ENCODE results near the gene NIT1.

The NIT1 gene

DNA sequence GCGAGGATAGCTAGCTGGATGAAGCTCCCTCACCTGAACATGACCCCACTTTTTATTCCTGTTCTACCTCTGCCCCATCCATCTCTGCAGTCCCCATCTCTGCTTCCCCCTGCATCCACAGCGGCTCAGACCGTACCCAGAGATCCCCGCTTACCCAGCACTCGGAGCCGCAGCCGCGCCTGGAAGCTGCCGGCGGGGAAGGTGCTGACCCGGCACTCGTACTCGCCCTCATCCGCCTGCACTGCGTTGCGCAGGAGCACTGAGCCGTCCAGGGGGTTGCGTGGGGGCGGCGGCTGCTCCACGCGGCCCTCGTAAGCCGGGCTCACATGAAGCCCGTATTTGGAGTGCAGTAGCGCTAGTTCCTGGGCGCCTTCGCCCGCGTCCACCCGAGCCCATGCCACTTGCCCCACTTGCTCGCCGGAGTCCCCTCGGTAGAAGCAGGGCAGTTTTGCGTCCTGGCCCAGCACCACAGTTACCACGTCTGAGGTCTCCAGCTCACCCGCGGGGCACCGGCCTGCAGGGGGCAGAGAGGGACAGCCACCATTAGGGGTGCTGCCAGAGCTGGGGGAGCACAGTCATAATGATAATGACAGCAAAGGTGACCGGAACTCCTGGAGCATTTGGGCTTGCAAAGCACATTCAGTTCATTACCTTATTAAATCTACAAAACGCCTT lies 38.3 kb upstream of the NIT1 start:
- TF ChIP-seq POLR2A (IDR thresholded peaks at IDR 0.05; ENCODE audit: low read length) (no peak), GATA1 (IDR thresholded peaks at IDR 0.05; ENCODE audit: low read depth, low read length) (no peak)
- DNase-seq, result no peak

DNA sequence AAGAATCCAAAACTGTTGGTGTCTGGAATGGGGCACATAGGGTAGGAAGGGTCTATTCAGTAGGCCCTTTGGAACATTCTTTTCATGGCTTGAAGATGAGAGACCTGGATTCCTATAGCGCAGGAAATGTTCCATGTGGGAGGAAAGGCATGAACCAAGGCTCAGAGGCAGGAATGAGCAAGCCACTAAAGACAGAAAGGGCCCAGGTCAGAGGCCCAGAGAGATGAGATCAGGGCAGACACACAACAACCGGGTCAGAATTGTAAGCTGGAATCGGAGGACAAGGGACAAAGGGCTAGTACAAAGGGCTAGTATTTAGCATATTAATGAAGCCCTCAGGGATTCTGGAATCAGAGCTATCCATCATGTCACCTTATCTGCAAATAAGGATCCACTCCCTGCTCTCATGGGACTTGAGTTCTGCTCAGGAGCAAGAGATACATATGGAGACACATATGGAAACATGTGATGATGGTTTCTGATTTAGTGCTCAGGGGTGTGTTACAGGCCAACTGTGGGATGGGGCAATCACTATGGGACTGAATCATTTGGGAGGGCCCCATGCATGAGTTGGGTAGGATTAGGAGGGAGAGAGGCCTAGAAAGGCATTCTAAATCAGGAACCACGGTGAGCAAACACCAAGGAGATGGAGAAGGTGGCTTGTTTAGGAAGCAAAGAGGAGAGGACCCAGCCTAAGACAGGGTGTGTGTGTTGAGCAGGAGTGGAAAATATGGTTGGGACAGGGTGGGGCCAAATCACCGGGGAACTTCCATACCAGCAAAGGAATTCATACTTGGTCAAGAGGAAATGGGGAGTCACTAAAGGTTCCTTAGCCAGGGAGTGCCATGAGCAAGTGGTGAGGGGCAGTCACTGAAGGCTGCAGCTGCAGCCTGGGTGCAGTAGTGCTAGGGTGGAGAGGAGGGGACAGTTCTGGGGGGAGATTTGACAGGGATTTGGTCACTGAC lies 37.2 kb upstream of the NIT1 start:
- DNase-seq, result no peak
- no peak for TF ChIP-seq POLR2A (IDR thresholded peaks at IDR 0.05; ENCODE audit: low read length)
- TF ChIP-seq GATA1 (IDR thresholded peaks at IDR 0.05; ENCODE audit: low read depth, low read length), result no peak

- no peak for DNase-seq
- TF ChIP-seq POLR2A (IDR thresholded peaks at IDR 0.05; ENCODE audit: low read length) (no peak), GATA1 (IDR thresholded peaks at IDR 0.05; ENCODE audit: low read depth, low read length) (no peak)
Observed at GRCh38 chr1:161081519-161081918, 36.4 kb upstream of the NIT1 start.

- TF ChIP-seq POLR2A (IDR thresholded peaks at IDR 0.05; ENCODE audit: low read length) (no peak), GATA1 (IDR thresholded peaks at IDR 0.05; ENCODE audit: low read depth, low read length) (no peak)
Observed at GRCh38 chr1:161082483-161082882, 35.4 kb upstream of the NIT1 start.

DNA sequence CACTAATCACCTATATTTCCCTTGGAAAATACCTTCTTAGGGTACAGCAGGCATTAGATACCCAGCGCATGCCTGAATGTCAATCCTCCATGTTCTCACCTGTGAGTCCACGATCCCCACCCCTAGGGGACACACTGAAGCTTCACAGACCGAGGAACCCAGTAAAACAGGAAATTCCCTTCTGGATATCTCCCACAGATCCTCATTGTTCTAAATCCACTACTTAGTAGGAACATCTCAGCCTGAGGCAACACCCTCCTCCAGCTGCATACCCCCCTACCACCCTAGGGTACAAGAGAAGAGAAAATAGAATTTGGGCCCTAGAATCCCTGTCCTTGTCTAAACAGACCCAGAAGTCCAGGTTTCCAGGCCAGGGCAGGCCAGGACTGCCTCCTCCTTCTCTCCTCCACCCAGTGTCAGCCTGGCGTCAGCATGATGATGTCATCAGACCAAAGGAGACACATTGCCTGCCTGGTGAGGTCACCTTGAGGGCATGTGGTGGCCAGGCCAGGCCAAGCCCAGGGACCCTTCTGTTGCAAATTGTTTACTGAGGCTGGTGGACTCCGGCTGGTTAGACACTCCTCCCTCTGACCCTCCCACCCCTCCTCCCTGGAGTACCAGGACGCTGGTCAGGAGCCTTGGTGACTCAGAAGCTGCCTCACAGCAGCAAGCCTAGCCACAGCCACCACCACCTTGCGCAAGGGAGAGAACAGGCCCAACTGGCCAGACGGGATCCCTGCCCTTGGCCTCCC lies 34.7 kb upstream of the NIT1 start:
- TF ChIP-seq POLR2A (IDR thresholded peaks at IDR 0.05; ENCODE audit: low read length) (no peak), GATA1 (IDR thresholded peaks at IDR 0.05; ENCODE audit: low read depth, low read length) (no peak)
- peak; percentile 71 to 89 for DNase-seq

More at GRCh38 chr1:161082483-161082882, 35.4 kb upstream of the NIT1 start:
- no peak for DNase-seq

DNA sequence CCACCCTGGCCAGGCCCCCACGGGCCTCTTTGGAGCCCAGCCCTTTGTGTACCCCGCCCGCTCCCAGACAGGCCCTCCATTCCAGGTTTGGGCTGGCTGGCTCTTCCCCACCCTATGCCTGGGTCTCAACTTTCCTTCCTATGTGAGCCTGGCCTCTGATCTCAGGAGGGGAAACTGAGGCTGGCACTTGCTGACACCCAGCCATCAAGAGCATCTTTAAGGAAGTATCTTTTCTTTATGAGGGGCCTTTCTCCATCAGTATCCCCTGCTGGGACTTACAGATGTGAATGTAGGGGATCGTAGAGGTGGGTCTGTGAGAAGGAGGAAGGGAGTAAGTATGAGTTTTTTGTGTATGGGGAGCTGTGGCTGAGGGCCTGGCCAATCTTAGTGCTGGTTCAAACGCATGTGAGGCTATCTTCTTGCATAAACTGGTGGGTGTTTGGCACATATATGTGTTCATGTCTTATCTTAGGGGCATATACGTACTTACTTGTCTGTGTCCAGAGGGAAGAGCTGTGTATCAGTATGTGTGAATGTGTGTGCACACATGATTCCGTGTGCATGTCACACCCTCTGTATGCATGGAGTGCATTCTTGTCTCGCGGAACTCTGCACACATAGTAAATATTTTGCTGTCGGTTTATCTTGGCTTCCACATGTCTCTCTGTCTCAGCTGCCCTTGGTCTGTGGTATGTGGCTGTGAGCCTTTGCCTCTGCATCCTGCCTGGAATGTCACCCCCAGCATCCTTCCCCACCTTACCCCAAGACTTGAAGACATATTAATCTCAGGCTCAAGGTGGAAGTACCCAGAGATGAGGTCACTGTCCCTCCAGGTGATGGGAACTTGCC lies 33.9 kb upstream of the NIT1 start:
- DNase-seq, result peak; percentile 58 to 65
- TF ChIP-seq GATA1 (IDR thresholded peaks at IDR 0.05; ENCODE audit: low read depth, low read length), result no peak
- TF ChIP-seq POLR2A (IDR thresholded peaks at IDR 0.05; ENCODE audit: low read length), result no peak

DNA sequence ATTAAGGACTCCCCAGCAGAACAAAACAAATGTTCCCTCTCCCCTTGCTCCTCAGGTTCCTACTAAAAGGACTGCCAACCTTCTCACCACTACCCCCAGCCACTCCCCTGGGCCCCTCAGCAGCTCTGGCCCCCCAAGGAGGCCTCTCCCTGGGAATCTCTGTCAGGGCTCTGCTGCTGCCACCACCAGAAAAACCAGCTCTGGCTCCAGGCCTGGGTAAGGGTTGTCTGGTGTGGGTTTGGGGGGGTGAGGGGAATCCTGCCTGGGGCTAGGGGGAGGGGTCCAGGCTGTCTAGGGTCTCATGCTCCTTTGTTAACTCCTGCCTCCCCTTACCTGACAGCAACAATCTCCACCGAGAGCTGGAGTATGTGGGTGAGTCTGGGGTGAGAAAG lies 33.3 kb upstream of the NIT1 start:
- no peak for DNase-seq
- TF ChIP-seq POLR2A (IDR thresholded peaks at IDR 0.05; ENCODE audit: low read length) (no peak), GATA1 (IDR thresholded peaks at IDR 0.05; ENCODE audit: low read depth, low read length) (no peak)

DNA sequence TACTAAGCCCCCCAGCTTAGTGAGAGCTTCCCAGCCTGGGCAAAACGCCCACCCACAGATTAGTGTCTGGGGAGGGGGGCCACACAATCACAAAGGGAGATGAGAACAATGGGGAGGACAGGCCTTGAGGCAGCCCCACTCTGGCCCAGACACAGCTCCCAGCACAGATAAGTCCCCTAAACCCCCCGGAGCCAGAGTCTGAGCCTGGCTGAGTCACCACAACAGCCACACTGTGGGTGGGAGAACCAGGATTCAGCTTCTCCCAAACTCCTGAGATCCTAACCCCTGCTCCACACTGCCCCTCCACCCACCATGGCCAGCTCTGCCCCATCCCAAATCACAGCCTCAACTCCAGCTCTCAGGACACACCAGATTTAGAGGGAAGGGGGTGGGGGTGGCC lies 32.7 kb upstream of the NIT1 start:
- DNase-seq, result no peak
- TF ChIP-seq GATA1 (IDR thresholded peaks at IDR 0.05; ENCODE audit: low read depth, low read length) (no peak), POLR2A (IDR thresholded peaks at IDR 0.05; ENCODE audit: low read length) (no peak)

GRCh38 chr1:161086457-161086856 lies 31.4 kb upstream of the NIT1 start:
- DNase-seq, result no peak
- no peak for TF ChIP-seq GATA1 (IDR thresholded peaks at IDR 0.05; ENCODE audit: low read depth, low read length)
- TF ChIP-seq POLR2A (IDR thresholded peaks at IDR 0.05; ENCODE audit: low read length), result no peak

DNA sequence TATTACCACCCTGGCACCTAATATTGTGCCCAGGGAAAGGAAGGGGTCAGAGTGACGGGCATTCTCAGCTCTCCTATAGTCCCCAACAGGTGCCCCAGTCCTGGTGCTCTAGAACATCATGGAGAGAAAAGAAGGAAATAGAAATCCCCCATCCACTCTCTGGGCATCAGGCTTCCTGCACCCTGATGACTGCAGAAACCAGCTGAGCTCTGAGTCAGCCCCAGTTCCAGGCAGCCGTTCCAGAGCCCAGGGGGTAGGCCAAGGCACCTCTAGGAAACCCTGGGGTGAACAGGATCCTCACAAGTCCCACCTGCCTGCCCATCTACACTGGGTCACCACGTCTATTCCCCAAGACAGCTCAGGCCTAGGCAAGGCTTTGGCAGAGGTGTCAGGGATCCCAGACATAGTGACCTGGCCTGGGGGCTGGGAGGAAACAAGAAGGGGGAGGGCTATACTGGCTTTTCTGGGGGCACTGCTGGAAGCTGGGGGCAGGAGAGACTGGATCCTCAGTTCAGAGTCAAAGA lies 29.3 kb upstream of the NIT1 start:
- TF ChIP-seq GATA1 (IDR thresholded peaks at IDR 0.05; ENCODE audit: low read depth, low read length) (no peak), POLR2A (IDR thresholded peaks at IDR 0.05; ENCODE audit: low read length) (no peak)
- DNase-seq, result no peak

- TF ChIP-seq POLR2A (IDR thresholded peaks at IDR 0.05; ENCODE audit: low read length) (no peak), GATA1 (IDR thresholded peaks at IDR 0.05; ENCODE audit: low read depth, low read length) (no peak)
- DNase-seq, result no peak
Observed at GRCh38 chr1:161089251-161089924, 28.5 kb upstream of the NIT1 start, which contains the start of gene NECTIN4. Gene NECTIN4 (minus strand): TSS chr1:161089558. CDS start chr1:161089296, 262 bp downstream.

DNA sequence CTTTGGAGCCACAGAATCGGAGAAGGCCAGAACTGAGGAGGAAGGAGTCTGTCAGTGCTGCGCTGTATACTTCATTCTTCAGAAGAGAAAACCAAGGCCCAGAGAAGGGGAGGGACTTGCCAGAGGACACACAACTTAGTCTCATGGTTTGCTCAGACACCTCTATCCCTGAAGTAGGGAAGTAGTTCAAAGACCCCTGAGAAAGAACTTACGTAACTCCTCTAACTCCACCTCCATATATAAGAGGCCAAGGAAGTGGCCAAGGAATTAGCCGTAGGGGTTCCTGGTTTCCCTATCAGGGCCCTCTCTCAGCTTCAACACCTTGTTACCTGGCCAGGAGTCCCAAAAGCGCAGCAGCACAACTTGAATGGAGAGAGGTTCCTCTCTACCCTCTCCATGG lies 28.0 kb upstream of the NIT1 start:
- DNase-seq, result no peak
- TF ChIP-seq GATA1 (IDR thresholded peaks at IDR 0.05; ENCODE audit: low read depth, low read length), result no peak
- no peak for TF ChIP-seq POLR2A (IDR thresholded peaks at IDR 0.05; ENCODE audit: low read length)
